ENCODE data around the gene RGS7.
"Not testable (repeated sequence)": the region's sequence is repeated elsewhere in the genome, so short reads cannot be mapped to it uniquely, and the experiment has no call there.

The RGS7 gene

GRCh38 chr1:240976685-240977084, 380.3 kb downstream of the RGS7 start:
- no peak for DNase-seq (ENCODE audit: low spot score)

- DNase-seq (ENCODE audit: low spot score), result no peak
Observed at GRCh38 chr1:240973875-240974274, 383.1 kb downstream of the RGS7 start.

- not testable (repeated sequence) for DNase-seq (ENCODE audit: low spot score)
Observed at GRCh38 chr1:240972059-240972458, 384.9 kb downstream of the RGS7 start.

GRCh38 chr1:240970253-240970652, 386.8 kb downstream of the RGS7 start:
- no peak for DNase-seq (ENCODE audit: low spot score)

GRCh38 chr1:240968864-240969263, 388.1 kb downstream of the RGS7 start:
- no peak for DNase-seq (ENCODE audit: low spot score)

- peak; percentile 5 for DNase-seq (ENCODE audit: low spot score)
Observed at GRCh38 chr1:240967070-240967724, 389.8 kb downstream of the RGS7 start.

- DNase-seq (ENCODE audit: low spot score), result no peak
Observed at GRCh38 chr1:240965581-240966091, 391.4 kb downstream of the RGS7 start.

- DNase-seq (ENCODE audit: low spot score), result no peak
Observed at GRCh38 chr1:240962086-240962485, 394.9 kb downstream of the RGS7 start.

- DNase-seq (ENCODE audit: low spot score), result no peak
Observed at GRCh38 chr1:240956424-240956823, 400.6 kb downstream of the RGS7 start.

- no peak for DNase-seq (ENCODE audit: low spot score)
Observed at GRCh38 chr1:240956020-240956419, 401.0 kb downstream of the RGS7 start.

- no peak for DNase-seq (ENCODE audit: low spot score)
Observed at GRCh38 chr1:240947438-240948224, 409.4 kb downstream of the RGS7 start.

GRCh38 chr1:240946926-240947325, 410.1 kb downstream of the RGS7 start:
- DNase-seq (ENCODE audit: low spot score), result peak; percentile 55

GRCh38 chr1:240942901-240943300, 414.1 kb downstream of the RGS7 start:
- no peak for DNase-seq (ENCODE audit: low spot score)

- DNase-seq (ENCODE audit: low spot score), result no peak
Observed at GRCh38 chr1:240941701-240942370, 415.2 kb downstream of the RGS7 start.

GRCh38 chr1:240936911-240937668, 419.9 kb downstream of the RGS7 start:
- no peak for DNase-seq (ENCODE audit: low spot score)

- DNase-seq (ENCODE audit: low spot score), result no peak
Observed at GRCh38 chr1:240935920-240936319, 421.1 kb downstream of the RGS7 start.

GRCh38 chr1:240931031-240931430, 426.0 kb downstream of the RGS7 start:
- DNase-seq (ENCODE audit: low spot score), result no peak

- DNase-seq (ENCODE audit: low spot score), result no peak
Observed at GRCh38 chr1:240928265-240928664, 428.7 kb downstream of the RGS7 start.

GRCh38 chr1:240927821-240928220, 429.2 kb downstream of the RGS7 start:
- DNase-seq (ENCODE audit: low spot score), result no peak

GRCh38 chr1:240925273-240925672, 431.7 kb downstream of the RGS7 start:
- no peak for DNase-seq (ENCODE audit: low spot score)

GRCh38 chr1:240917976-240918375, 439.0 kb downstream of the RGS7 start:
- DNase-seq (ENCODE audit: low spot score), result no peak

GRCh38 chr1:240914506-240914905, 442.5 kb downstream of the RGS7 start:
- DNase-seq (ENCODE audit: low spot score), result no peak

Measured in AG08396 (cell line).